Measurements from ENCODE around the gene STXBP4. TPM values are rescaled to one million over a fixed set of nuclear protein-coding genes. Genes with fewer than 3 reads are reported as not detected.
"Not testable (repeated sequence)": the region's sequence is repeated elsewhere in the genome, so short reads cannot be mapped to it uniquely, and the experiment has no call there.

Gene STXBP4
- total RNA-seq, 2 experiments from 2014 or later, result 5.1 to 5.4 TPM

DNA sequence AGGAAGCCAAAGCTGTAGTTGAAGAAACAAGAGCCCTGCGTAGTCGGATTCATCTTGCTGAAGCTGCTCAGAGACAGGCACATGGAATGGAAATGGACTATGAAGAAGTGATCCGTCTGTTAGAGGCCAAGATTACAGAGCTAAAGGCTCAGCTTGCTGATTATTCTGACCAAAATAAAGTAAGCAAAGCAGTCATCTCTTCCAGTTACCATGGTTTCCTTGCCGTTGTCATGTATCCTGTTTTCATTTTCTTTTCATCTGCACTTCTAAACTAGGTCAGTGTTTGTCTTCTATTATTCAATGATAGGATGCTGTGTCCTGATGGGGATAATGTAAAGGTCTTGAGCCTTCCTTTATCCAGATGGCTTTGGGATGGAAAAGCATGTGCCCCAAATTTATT is 104.3 kb downstream of the STXBP4 start:
- no peaks in the 10 kb centered on the region for H3K27me3 Mint-ChIP-seq
- intact Hi-C loops (cut with DNase I, micrococcal nuclease), result loop anchor here in 1 of 2 experiments (2.0 kb wide), 1 partner anchor 18 kb away; no protein-coding TSS in a partner anchor
- no peaks in the 10 kb centered on the region for H3K36me3 ChIP-seq (ENCODE audit: insufficient read depth, low read length)
- POLR2A ChIA-PET, result interaction anchor here (1.0 kb wide), 1 partner anchor 17 kb away, joined by 6 read pairs; no protein-coding TSS in a partner anchor
- DNase-seq (peak in 4 of 14 experiments; percentile 7 to 78 (median 69)), ATAC-seq (ENCODE audit: poor library complexity) (peak; percentile 84)
- no peak overlapping the region for H3K4me3 ChIP-seq (ENCODE audit: low read length)
- CTCF ChIA-PET, result no interaction called here
- peaks cover 8% of the 10 kb centered on the region for H3K4me1 ChIP-seq (ENCODE audit: insufficient read depth, low read length)
- TF ChIP-seq, protein P1, sequence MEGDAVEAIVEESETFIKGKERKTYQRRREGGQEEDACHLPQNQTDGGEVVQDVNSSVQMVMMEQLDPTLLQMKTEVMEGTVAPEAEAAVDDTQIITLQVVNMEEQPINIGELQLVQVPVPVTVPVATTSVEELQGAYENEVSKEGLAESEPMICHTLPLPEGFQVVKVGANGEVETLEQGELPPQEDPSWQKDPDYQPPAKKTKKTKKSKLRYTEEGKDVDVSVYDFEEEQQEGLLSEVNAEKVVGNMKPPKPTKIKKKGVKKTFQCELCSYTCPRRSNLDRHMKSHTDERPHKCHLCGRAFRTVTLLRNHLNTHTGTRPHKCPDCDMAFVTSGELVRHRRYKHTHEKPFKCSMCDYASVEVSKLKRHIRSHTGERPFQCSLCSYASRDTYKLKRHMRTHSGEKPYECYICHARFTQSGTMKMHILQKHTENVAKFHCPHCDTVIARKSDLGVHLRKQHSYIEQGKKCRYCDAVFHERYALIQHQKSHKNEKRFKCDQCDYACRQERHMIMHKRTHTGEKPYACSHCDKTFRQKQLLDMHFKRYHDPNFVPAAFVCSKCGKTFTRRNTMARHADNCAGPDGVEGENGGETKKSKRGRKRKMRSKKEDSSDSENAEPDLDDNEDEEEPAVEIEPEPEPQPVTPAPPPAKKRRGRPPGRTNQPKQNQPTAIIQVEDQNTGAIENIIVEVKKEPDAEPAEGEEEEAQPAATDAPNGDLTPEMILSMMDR (IDR thresholded peaks at IDR 0.05), result no peak
- no peaks in the 10 kb centered on the region for H3K9me3 ChIP-seq (ENCODE audit: control insufficient read depth in 1 of 2, insufficient read depth in 1 of 2, low read length in 2 of 2)
- H3K27ac ChIP-seq (ENCODE audit: low read depth in 1 of 2, low read length in 2 of 2), result peak overlapping the region in 1 of 2 donors; percentile 73
- H3K27ac Mint-ChIP-seq, result peak overlapping the region; percentile 88
- peaks cover 17% of the 10 kb centered on the region for H3K4me1 Mint-ChIP-seq (ENCODE audit: low read depth)
- peak overlapping the region; percentile 2 for H3K4me3 Mint-ChIP-seq
- peaks cover 32% of the 10 kb centered on the region for H3K36me3 Mint-ChIP-seq (ENCODE audit: low read depth)
- H3K27me3 ChIP-seq (ENCODE audit: control insufficient read depth in 1 of 2, insufficient read depth in 2 of 2, low read length in 2 of 2), result no peaks in the 10 kb centered on the region
- no peaks in the 10 kb centered on the region for H3K9me3 Mint-ChIP-seq

DNA sequence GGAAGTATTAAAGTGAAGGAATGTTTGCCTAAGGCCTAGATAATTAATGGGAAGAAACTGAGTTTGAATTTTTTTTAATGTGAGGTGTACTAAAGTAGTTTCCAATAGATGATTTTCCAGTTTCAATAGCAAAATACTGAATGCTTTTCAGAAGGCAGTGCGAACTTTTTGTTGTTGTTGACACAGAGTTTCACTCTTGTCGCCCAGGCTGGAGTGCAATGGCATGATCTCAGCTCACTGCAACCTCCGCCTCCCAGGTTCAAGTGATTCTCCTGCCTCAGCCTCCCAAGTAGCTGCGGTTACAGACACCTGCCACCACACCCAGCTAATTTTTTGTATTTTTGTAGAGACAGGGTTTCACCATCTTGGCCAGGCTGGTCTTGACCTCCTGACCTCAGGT is 104.9 kb downstream of the STXBP4 start:
- Mint-ChIP-seq H3K27ac (peak overlapping the region; percentile 88), H3K4me1 (ENCODE audit: low read depth) (peaks cover 17% of the 10 kb centered on the region), H3K36me3 (ENCODE audit: low read depth) (peaks cover 37% of the 10 kb centered on the region)
- ATAC-seq (ENCODE audit: poor library complexity); H3K4me3 Mint-ChIP-seq; H3K4me1 ChIP-seq (ENCODE audit: insufficient read depth, low read length); H3K27me3 Mint-ChIP-seq; H3K36me3 ChIP-seq (ENCODE audit: insufficient read depth, low read length); CTCF ChIA-PET; H3K9me3 Mint-ChIP-seq; H3K27me3 ChIP-seq (ENCODE audit: control insufficient read depth in 1 of 2, insufficient read depth in 2 of 2, low read length in 2 of 2); H3K4me3 ChIP-seq (ENCODE audit: low read length); H3K9me3 ChIP-seq (ENCODE audit: control insufficient read depth in 1 of 2, insufficient read depth in 1 of 2, low read length in 2 of 2); DNase-seq: not testable (repeated sequence)
- intact Hi-C loops (cut with DNase I, micrococcal nuclease), result loop anchor here in 1 of 2 experiments (2.0 kb wide), 1 partner anchor 17 kb away; no protein-coding TSS in a partner anchor
- H3K27ac ChIP-seq (ENCODE audit: low read depth in 1 of 2, low read length in 2 of 2), result peak overlapping the region in 1 of 2 donors; percentile 73
- POLR2A ChIA-PET, result interaction anchor here (1.0 kb wide), 1 partner anchor 17 kb away, joined by 6 read pairs; no protein-coding TSS in a partner anchor

DNA sequence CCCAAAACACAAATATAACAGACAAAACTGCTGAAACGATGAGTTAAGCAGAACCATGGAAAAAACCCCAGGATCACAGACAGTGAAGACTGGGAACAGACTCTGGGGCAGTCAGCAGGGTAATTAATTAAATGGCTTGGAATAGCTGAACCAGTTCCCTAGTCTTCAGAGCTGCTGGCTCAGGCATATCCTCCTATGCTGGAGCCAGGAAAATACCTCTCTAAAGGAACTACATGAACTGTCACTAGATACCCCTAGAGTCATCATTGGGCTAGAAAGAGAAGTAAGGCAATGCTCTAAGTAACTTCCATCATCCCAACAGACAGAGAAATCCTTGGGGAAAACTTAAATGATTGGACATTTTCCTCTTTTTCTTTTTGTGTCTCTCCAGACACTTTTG is 113.0 kb downstream of the STXBP4 start:
- no peaks in the 10 kb centered on the region for H3K9me3 Mint-ChIP-seq
- H3K36me3 Mint-ChIP-seq (ENCODE audit: low read depth), result peaks cover 69% of the 10 kb centered on the region

More for the DNA sequence above, 113.0 kb downstream of the STXBP4 start:
- Histone ChIP-seq H3K9me3 (ENCODE audit: control insufficient read depth in 1 of 2, insufficient read depth in 1 of 2, low read length in 2 of 2) (no peaks in the 10 kb centered on the region), H3K4me1 (ENCODE audit: insufficient read depth, low read length) (no peaks in the 10 kb centered on the region), H3K27ac (ENCODE audit: low read depth in 1 of 2, low read length in 2 of 2) (no peak overlapping the region), H3K27me3 (ENCODE audit: control insufficient read depth in 1 of 2, insufficient read depth in 2 of 2, low read length in 2 of 2) (no peaks in the 10 kb centered on the region), H3K4me3 (ENCODE audit: low read length) (no peak overlapping the region), H3K36me3 (ENCODE audit: insufficient read depth, low read length) (no peaks in the 10 kb centered on the region)
- CTCF ChIA-PET, result no interaction called here
- no peak overlapping the region for H3K27ac Mint-ChIP-seq
- ATAC-seq (ENCODE audit: poor library complexity), result no peak
- POLR2A ChIA-PET, result no interaction called here
- TF ChIP-seq, protein P1 (IDR thresholded peaks at IDR 0.05), result no peak
- no peaks in the 10 kb centered on the region for H3K27me3 Mint-ChIP-seq
- no peaks in the 10 kb centered on the region for H3K4me1 Mint-ChIP-seq (ENCODE audit: low read depth)
- intact Hi-C loops (cut with DNase I, micrococcal nuclease), result no loop called here
- DNase-seq, result no peak
- H3K4me3 Mint-ChIP-seq, result no peak overlapping the region
